ENCODE data around the gene CD52.
"Not testable (repeated sequence)": the region's sequence is repeated elsewhere in the genome, so short reads cannot be mapped to it uniquely, and the experiment has no call there.

The CD52 gene

GRCh38 chr1:26302733-26303405 is 14.9 kb upstream of the CD52 start:
- peak; percentile 62 for DNase-seq (ENCODE audit: low read depth)

GRCh38 chr1:26305667-26306289 is 12.0 kb upstream of the CD52 start:
- DNase-seq (ENCODE audit: low read depth) = no peak

- peak; percentile 85 for DNase-seq (ENCODE audit: low read depth)
Measured at GRCh38 chr1:26306290-26307229, 11.2 kb upstream of the CD52 start, which contains the start of gene UBXN11. Gene UBXN11 (minus strand): TSS chr1:26306636. CDS start chr1:26302883, 3,753 bp downstream.

GRCh38 chr1:26307363-26307781 is 10.4 kb upstream of the CD52 start:
- DNase-seq (ENCODE audit: low read depth) = no peak

- DNase-seq (ENCODE audit: low read depth) = not testable (repeated sequence)
Measured at GRCh38 chr1:26307966-26308899, 9.5 kb upstream of the CD52 start.

- no peak for DNase-seq (ENCODE audit: low read depth)
Measured at GRCh38 chr1:26314501-26314900, 3.3 kb upstream of the CD52 start.

GRCh38 chr1:26315874-26316850 is 1.6 kb upstream of the CD52 start:
- no peak for DNase-seq (ENCODE audit: low read depth)

- no peak for DNase-seq (ENCODE audit: low read depth)
Measured at GRCh38 chr1:26317146-26317545, 612 bp upstream of the CD52 start.

- no peak for DNase-seq (ENCODE audit: low read depth)
Measured at GRCh38 chr1:26318338-26319064, 743 bp downstream of the CD52 start.

- no peak for DNase-seq (ENCODE audit: low read depth)
Measured at GRCh38 chr1:26320896-26321295, 3.1 kb downstream of the CD52 start.

GRCh38 chr1:26321315-26322041 is 3.7 kb downstream of the CD52 start:
- peak; percentile 76 for DNase-seq (ENCODE audit: low read depth)

GRCh38 chr1:26322042-26322331 is 4.2 kb downstream of the CD52 start:
- DNase-seq (ENCODE audit: low read depth) = no peak

GRCh38 chr1:26323382-26323781 is 5.6 kb downstream of the CD52 start:
- DNase-seq (ENCODE audit: low read depth) = no peak

GRCh38 chr1:26324550-26324949 is 6.8 kb downstream of the CD52 start:
- DNase-seq (ENCODE audit: low read depth) = no peak

- no peak for DNase-seq (ENCODE audit: low read depth)
Measured at GRCh38 chr1:26327956-26328362, 10.2 kb downstream of the CD52 start.

GRCh38 chr1:26328597-26328996 is 10.8 kb downstream of the CD52 start:
- DNase-seq (ENCODE audit: low read depth) = no peak

- DNase-seq (ENCODE audit: low read depth) = not testable (repeated sequence)
Measured at GRCh38 chr1:26329380-26329779, 11.6 kb downstream of the CD52 start.

- no peak for DNase-seq (ENCODE audit: low read depth)
Measured at GRCh38 chr1:26330276-26330675, 12.5 kb downstream of the CD52 start.

- not testable (repeated sequence) for DNase-seq (ENCODE audit: low read depth)
Measured at GRCh38 chr1:26333312-26333711, 15.6 kb downstream of the CD52 start.
